Kidney capillary endothelial cell (primary cell): ENCODE results near the gene ANKMY2.

ENCODE experiments used
- DNase-seq: peaks from one replicate; pipeline ENCODE4 v3.0.0-alpha.2; 2018; ENCODE audit warnings: low spot score

The ANKMY2 gene

GRCh38 chr7:16579216-16579615, 66.3 kb downstream of the ANKMY2 start:
- DNase-seq = no peak

GRCh38 chr7:16571941-16572340, 73.6 kb downstream of the ANKMY2 start:
- DNase-seq = no peak

- peak; percentile 67 for DNase-seq
These were observed 80.6 kb downstream of the ANKMY2 start for GRCh38 chr7:16564909-16565426.

- no peak for DNase-seq
These were observed 81.6 kb downstream of the ANKMY2 start for GRCh38 chr7:16564023-16564380.

GRCh38 chr7:16563281-16564022, 82.1 kb downstream of the ANKMY2 start:
- peak; percentile 5 for DNase-seq

GRCh38 chr7:16562456-16563220, 82.9 kb downstream of the ANKMY2 start:
- no peak for DNase-seq

- no peak for DNase-seq
These were observed 83.6 kb downstream of the ANKMY2 start for GRCh38 chr7:16561943-16562342.

- peak; percentile 16 for DNase-seq
These were observed 85.9 kb downstream of the ANKMY2 start for GRCh38 chr7:16559497-16560179.

GRCh38 chr7:16558761-16559302, 86.7 kb downstream of the ANKMY2 start:
- no peak for DNase-seq

GRCh38 chr7:16556359-16556758, 89.2 kb downstream of the ANKMY2 start:
- no peak for DNase-seq

GRCh38 chr7:16554518-16555236, 90.9 kb downstream of the ANKMY2 start:
- DNase-seq = no peak

- DNase-seq = no peak
These were observed 94.9 kb downstream of the ANKMY2 start for GRCh38 chr7:16550671-16551070.
